HTERT RPE-1 (cell line): ENCODE results near the gene PSMD9.
"Not testable (repeated sequence)": the region's sequence is repeated elsewhere in the genome, so short reads cannot be mapped to it uniquely, and the experiment has no call there.

Experiments
- in situ Hi-C: fragments of 300-500 bp; cut with MboI; formaldehyde crosslinking; loops from 4 replicates; pipeline ENCODE4 v1.14.3; 2020; ENCODE audit warnings: low sequenced_read_pairs

The PSMD9 gene, protein sequence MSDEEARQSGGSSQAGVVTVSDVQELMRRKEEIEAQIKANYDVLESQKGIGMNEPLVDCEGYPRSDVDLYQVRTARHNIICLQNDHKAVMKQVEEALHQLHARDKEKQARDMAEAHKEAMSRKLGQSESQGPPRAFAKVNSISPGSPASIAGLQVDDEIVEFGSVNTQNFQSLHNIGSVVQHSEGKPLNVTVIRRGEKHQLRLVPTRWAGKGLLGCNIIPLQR

DNA sequence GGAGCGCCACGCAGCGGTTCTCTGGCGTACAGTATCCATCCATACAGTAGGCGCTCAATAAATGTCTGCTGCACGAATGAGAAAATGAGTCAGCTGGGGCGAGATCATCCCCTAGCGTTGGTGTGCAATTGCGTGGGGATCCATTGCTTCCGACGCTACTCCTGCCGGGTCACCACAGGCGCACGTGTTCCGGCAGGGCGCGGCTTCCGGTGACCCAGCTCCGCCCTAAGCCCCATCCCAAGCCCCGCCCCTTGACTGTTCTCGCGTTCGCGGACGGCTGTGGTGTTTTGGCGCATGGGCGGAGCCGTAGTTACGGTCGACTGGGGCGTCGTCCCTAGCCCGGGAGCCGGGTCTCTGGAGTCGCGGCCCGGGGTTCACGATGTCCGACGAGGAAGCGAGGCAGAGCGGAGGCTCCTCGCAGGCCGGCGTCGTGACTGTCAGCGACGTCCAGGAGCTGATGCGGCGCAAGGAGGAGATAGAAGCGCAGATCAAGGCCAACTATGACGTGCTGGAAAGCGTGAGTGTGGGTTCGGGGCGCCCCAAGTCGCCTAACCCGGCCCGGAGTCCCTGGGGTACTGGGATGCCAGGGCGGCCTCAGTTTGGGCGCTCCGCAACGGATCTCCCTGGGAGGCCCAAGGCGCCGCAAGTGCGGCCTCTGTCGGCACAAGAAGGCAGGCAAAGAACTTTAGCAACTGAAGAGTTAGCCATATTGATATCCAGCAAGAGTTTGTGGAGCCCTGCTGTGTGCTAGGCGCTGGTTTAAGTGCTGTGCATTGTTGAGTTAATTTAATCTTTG lies at the start of gene PSMD9:
Gene PSMD9, plus strand, starts transcription at position 313 of the 796 bp plus-strand sequence. Its CDS starts 67 bp downstream, at position 380.
- in situ Hi-C loops: no loop called here

DNA sequence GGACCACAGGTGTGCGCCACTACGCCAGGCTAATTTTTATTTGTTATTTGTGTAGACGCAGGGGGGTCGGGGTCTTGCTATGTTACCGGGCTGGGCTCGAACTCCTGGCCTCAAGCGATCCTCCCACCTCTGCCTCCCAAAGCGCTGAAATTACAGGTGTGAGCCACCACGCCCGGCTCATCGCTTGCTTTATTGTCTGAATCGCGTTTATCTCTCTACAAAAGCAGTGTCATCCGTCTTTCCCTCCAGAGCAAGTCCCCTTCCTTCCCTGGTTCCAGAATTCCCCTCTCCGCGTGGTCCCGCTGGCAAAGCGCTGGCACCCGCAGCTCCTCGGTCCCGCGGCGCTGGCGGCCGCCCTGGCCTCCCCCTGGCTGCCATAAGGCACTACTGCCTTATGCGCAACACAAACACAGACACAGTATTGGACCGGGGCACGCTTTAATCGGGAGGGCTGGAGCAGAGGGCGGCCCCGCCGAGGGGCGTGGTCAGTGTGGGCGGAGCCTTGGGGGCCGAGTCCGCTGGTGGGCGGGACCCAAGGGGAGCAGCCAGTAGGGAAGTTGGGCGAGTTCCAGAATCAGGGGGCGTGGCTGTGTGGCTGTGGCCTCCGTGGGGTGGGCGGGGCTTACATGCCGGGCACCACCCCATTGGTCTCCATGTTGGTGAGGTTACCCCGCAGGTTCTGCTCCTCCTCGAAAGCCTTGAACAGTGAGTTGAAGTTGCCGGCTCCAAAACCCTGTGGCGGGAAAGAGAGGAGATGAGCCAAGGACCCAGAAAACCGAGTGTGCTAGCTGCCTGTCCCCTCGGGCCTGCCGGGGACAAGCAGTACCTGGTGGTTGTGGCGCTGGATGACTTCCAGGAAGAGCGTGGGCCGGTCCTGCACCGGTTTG lies 49.2 kb upstream of the PSMD9 start:
- in situ Hi-C loops: no loop called here

DNA sequence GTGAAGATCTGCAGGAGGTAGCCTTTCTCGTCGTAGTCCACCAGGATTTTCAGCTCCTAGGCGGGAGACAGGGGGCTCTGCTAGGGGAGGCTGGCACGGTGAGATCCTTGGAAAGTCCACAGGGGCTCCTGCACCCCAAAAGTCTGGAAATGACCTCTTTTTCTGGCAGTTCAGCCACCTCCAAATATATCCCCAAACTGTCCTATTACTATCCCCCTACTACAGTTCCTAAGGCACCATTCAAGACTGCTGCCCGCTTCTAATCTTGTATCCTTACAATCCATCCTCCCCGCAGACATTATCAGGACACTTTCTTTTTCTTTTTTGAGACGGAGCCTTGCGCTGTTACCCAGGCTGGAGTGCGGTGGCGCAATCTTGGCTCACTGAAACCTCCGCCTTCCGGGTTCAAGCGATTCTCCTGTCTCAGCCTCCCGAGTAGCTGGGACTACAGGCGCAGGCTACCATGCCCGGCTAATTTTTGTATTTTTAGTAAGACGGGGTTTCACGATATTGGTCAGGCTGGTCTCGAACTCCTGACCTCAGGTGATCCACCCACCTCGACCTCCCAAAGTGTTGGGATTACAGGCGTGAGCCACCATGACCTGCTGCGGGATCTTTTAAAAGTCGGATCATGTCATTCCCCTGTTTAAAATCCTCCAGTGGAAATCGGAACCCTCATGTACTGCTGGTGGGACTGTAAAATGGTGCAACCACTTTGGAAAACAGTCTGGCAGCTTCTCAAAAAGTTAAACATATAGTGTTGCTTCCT lies 48.4 kb upstream of the PSMD9 start:
- in situ Hi-C loops: no loop called here

DNA sequence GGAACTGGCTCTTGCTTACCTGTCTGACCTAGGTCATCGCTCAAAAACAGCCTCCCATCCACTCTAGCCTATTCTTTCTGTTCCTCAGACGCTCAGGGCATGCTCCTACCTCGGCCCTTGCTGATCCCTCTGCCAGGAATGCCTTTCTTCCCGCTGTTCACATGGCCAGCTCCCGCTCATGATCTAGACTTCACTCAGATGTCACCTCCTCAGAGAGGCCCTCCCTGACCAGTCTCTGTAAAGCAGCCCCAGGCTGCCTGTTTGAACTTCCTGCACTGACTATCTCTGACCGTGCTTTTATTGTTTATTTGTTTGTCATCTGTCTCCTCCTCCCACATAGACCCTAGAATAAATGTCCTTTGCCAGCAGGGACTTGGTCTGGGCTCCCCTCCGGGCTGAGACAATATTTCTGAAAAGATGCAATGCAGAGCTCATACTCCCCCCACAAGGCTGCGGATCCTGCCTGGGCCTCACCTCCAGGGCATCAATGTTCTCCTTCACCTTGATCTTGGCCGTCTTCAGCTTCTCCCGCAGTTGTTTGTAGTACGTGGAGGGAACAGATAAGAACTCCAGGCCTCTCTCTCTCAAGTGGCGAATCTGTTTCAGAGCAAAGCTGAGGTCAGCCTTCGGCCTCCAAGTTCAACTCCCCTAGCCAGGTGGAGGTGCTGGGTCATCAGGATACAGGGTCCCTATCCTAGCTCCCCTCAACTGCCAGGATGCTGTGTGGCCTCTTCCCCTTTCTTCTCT lies 45.2 kb upstream of the PSMD9 start:
- in situ Hi-C loops: no loop called here

DNA sequence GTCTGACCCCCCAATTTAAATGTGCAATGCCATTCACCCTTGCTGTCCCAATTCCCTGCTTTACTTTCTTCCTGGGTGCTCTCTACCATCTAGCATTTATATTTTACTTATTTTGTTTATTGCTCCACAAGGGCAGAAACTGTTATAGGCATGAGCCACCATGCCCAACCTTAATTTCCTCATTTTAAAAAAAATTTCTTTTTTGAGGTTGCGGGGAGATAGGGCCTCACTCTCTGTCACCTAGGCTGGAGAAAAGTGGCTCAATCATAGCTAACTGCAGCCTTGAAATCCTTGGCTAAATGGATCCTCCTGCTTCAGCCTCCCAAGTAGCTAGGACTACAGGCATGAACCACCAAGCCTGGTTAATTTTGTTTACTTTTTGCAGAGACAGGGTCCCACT lies 42.9 kb upstream of the PSMD9 start:
- in situ Hi-C loops: no loop called here

DNA sequence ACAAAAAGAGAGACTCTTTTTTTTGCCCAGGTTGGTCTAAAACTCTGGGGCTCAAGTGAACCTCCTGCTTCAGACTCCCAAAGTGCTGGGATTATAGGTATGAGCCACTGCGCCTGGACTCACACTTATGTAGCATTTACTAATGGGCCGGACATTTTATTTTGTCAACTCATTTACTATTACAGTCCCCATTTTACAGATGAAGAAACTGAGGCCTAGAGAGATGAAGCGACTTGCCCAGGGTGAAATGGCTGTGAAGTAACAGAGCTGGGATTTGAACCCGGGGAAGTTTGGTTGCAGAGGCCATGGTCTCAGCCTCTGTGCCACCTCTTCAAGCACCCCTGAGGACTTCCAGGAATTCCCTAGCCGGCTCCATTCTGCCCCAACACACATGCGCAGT lies 39.4 kb upstream of the PSMD9 start:
- in situ Hi-C loops: no loop called here

DNA sequence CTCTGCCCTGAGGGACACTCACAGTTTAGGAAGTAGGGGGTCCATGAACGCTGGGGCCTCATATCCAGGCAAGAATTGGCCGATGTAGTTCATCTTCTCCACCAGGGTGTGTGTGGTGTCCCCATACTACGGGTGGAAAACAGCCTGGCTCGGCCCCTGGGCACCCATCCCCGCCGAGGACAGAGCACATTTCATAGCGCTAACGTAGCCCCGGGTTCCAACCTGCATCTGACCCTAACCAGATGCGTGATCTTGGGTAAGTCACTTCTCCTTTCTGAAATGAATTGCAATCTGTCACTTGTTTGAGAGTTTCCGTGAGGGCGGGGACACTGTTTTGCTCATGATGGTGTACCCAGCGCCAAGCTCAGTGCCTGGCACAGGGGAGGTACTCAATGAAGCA lies 38.9 kb upstream of the PSMD9 start:
- in situ Hi-C loops: no loop called here

DNA sequence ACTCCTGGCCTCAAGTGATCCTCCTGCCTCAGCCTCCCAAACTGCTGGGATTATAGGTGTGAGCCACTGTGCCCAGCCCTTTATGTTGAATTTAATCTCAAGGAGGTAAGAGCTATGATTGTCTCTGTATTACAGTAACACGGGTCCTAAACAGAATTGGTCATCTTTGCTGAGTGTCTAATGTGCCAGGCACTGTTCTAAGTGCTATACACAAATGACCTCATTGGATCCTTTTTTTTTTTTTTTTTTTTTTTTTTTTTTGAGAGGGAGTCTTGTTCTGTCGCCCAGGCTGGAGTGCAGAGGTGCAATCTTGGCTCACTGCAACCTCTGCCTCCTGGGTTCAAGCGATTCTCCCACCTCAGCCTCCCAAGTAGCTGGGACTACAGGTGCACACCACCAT lies 36.2 kb upstream of the PSMD9 start:
- in situ Hi-C loops: not testable (repeated sequence)

DNA sequence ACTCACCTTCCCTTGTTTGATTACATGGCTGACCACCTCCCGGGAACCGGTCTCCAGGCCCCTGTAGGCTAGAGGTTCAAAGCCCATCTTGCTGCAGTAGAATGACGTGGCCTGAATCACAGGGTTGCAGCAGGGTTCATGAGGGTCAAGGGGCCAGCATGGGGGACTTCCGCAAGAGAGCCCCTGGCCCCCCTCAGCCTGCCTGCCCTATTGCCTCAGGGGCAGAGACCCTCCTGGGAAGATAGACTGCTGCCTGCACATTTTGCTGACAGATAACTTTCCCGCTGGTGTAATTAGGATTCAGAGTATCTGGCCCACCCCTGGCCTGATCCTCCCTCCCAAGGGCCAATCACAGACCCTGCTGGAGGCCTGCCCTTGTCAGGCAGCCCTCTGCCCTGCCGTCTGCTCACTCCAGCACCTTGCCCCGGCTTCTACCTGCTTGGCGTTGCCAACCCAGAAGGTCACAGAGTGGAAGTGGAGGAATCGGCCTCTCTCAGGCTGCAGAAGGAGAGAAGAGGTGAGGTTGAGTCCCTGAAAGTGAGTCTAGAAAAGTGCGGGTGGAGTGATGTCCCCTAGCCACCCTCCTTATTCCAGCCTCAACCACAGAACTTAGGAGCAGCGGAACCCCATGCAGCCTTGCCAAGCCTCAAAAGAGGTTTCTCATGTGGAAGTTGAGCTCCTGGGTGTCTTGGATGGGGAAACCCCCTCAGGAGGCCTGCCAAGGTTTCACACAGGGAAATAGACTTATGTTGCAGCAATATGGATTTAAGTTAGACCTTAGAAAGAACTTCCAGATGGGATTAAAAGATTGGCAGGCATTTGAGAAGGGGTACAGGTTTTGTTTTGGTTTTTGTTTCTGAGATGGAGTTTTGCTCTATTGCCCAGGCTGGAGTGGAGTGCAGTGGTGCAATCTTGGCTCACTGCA lies 31.0 kb upstream of the PSMD9 start:
- in situ Hi-C loops: no loop called here

DNA sequence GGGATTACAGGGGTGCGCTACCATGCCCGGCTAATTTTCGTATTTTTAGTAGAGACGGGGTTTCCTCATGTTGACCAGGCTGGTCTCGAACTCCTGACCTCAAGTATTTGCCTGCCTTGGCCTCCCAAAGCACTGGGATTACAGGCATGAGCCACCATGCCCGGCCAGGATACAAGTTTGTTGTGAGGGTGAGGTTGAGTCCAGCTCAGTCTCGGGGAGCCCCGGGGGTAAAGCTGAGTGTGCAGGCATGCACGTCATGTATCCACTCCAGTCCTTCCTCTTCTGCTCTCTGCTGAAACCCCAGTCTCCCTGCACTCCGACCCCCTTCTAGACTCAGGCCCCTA lies 30.3 kb upstream of the PSMD9 start:
- in situ Hi-C loops: no loop called here

DNA sequence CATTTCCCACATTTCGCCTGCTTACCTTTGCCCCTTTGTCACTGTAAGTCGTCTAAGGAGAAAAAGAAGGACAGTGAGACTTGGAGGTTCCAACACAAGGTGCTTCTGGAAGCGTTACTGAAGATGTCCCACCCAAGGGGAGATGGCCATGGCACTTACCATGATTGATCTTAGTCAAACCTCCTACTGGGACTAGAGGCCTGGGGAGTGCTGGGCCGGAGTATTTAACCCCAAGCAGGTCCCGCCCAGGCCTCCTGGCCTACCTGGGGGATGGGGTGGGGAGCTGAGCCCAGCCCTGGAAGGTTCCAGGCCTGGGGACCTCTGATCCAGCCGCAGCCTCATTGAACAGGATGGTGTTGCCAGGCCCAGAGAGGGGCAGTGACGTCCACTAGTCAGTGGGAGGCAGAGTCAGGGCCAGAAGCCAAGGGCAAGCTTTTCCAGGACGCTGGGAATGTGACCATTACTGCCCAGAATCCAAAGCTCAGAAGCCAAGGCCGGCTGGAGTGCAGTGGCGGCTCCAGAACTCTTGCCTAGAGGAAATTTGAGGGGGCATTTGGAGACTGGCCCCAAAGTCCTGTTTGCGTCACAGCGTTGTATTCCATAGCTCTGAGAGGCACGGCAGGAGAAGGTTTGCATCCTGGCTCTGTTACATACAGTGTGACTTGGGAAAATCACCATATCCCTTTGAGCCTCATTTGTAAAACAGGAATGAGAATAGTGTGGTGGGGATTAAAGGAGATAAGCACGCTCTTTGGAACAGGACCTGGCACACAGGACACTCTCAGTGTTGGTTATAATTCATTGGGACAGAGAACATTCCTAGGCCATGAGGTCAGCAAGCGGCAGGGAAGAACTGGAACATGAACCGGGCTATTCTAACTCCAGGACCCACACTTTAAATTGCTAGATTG lies 29.7 kb upstream of the PSMD9 start, which contains the start of gene HPD:
Gene HPD, minus strand, starts transcription at position 198 of the 911 bp plus-strand sequence. Its CDS starts 36 bp downstream, at position 162.
- in situ Hi-C loops: no loop called here

DNA sequence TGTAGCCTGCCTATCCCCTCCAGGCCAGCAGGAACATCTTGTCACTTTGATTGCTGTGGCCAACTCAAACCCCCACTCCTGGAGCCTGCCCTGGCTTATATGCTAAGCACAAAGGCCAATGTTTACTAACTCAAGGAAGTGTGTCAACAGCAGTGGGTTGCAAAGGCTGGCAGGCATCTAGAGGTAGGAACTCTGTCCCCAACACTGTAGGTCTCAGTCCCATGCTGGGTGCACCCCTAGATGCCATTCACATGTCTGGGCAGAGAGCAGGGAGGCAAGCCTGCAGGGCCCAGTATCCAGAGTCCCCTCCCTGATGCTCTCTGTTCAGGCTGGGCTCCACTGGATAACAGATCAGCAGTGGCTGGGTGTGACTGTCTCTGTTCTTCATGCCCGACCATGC lies 28.3 kb upstream of the PSMD9 start:
- in situ Hi-C loops: no loop called here

DNA sequence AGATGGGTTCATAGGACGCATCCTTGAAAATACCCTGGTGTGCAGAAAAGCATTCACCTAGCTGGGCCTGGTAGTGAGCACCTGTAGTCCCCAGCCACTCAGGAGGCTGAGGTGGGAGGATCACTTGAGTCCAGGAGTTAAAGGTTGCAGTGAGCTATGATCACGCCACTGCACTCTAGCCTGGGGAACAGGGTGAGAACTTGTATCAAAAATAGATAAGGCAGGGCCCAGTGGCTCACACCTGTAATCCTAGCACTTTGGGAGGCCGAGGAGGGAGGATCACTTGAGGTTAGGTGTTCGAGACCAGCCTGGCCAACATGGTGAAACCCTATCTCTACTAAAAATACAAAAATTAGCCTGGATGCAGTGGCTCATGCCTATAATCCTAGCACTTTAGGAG lies 27.9 kb upstream of the PSMD9 start:
- in situ Hi-C loops: not testable (repeated sequence)

DNA sequence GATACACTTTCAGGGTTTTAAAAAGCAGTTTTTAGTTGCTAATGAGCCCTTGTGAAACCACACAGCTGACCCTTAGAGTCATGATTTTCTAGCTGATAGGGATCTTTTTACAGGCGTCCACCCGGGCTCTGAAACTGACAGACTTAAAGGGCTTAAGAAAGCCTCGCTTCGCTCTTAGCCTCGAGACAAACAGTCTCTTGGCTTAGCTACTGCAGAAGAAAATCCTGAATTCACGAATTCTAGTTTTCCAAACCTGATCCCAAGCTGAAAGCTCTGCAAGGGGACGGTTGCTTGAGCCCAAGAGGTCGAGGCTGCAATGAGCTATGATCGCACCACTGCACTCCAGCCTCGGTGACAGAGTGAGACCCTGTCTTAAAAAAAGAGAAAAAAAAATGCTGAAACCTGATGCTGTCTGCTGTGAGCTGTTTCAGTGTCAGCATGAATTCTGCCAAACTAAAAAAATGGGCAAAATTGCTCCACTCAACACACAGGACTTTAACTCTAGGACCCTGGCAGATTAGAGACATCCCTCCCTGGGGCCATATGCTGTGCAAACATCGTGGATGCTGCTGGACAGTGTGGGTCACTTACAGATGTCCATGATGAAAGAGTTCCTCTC lies 26.8 kb upstream of the PSMD9 start:
- in situ Hi-C loops: no loop called here

DNA sequence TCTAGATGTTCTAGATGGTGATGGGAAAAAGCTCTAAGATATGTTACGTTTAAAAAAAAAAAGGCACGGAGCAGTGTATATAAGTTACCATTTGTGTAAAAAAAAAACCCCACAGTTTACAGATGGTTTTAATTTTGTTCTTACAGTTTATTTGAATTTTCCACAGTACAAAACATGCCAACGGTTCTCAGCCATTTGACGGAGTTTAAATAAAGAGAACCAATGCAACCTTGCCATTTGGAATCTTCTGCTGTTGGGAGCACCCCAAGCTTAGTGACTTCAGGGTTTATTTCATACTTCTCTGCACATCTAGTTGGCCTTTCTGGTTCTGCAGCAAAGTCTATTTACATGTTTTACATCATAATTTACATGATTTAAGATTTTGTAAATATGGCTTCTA lies 22.3 kb upstream of the PSMD9 start:
- in situ Hi-C loops: no loop called here

DNA sequence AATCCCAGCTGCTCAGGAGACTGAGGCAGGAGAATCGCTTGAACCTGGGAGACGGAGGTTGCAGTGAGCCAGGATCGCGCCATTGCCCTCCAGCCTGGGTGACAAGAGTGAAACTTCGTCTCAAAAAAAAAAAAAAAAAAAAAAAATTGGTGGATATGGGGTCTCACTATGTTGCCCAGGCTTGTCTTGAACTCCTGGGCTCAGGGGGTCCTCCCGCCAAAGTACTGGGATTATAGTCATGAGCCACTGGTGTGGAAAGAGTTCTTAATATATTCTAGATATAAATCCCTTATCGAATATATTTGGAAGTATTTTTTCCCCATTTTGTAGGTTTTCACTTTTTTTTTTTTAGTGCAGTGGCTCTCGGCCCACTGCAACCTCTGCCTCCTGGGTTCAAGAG lies 19.4 kb upstream of the PSMD9 start:
- in situ Hi-C loops: not testable (repeated sequence)

DNA sequence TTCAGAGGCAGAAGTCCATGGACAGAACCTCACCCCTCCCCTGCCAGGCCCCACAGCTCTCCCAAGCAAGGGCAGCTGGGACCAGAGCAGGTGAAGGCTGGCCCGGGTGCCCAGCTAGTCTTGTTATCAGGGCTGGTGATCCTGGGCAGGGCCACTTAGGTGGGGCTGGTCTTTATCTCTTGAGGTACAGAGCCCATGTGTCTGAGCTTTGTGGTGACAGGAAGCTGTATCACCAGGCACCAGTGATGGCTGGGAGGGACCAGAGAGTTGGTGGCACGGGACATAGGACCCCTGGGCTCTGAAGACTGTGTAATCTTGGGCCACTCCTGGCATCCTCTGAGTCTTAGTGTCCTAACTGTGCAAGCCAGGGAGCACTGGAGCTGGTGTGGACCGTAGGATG lies 17.1 kb upstream of the PSMD9 start:
- in situ Hi-C loops: no loop called here
